OCI-LY7 (cell line): ENCODE measurements around the gene C20orf202. TPM values are rescaled to one million over a fixed set of nuclear protein-coding genes. Genes with fewer than 3 reads are reported as not detected.

ENCODE experiments used
- BruUV-seq: library from RNA; stranded (reverse); fragments of 400-500 nt; replicated peaks from 2 replicates; lab custom pipeline; 2021; lab: Mats Ljungman, UMichigan
- CTCF ChIA-PET: fragments of 300-600 bp; sonication (Branson Sonifier 250); formaldehyde crosslinking; loops from one replicate; lab custom pipeline; 2022; ENCODE audit warnings: antibody characterized with exemption; ENCODE audit not compliant: unreplicated experiment; lab: Charles Lee
- POLR2A ChIA-PET: fragments of 300-600 bp; sonication (Branson Sonifier 250); formaldehyde crosslinking; loops from one replicate; lab custom pipeline; 2022; ENCODE audit warnings: antibody characterized with exemption; lab: Charles Lee
- DNase-seq: peaks from one replicate; pipeline ENCODE4 v3.0.0-alpha.2; 2015; ENCODE audit warnings: low spot score
- H2AFZ ChIP-seq: fragments of 200-600 bp; sonication (generic), shearing (Covaris generic); 2 replicates; pipeline ENCODE4 v1.6.1; 2014; ENCODE audit warnings: mild to moderate bottlenecking, antibody characterized with exemption, low read length, moderate library complexity
- H3K27ac ChIP-seq: fragments of 200-600 bp; sonication (generic); 2 replicates; pipeline ENCODE4 v1.5.1; 2014; ENCODE audit warnings: mixed run types, low read depth, mild to moderate bottlenecking, moderate library complexity, low read length, inconsistent platforms; ENCODE audit not compliant: poor library complexity, severe bottlenecking
- H3K36me3 ChIP-seq: fragments of 200-600 bp; sonication (generic); 2 replicates; pipeline ENCODE4 v1.6.1; 2014; ENCODE audit warnings: mild to moderate bottlenecking, antibody characterized with exemption, low read length, moderate library complexity, mixed read lengths; ENCODE audit not compliant: insufficient read depth
- H3K4me1 ChIP-seq: fragments of 200-600 bp; sonication (generic); 2 replicates; pipeline ENCODE4 v1.5.1; 2014; ENCODE audit warnings: mild to moderate bottlenecking, low read length; ENCODE audit not compliant: insufficient read depth, poor library complexity, severe bottlenecking
- H3K4me2 ChIP-seq: fragments of 200-600 bp; sonication (generic); 2 replicates; pipeline ENCODE4 v1.6.1; 2014; ENCODE audit warnings: mild to moderate bottlenecking, low read length
- H3K4me3 ChIP-seq: fragments of 200-600 bp; sonication (generic); 2 replicates; pipeline ENCODE4 v1.5.1; 2014; ENCODE audit warnings: mild to moderate bottlenecking, low read depth, low read length; ENCODE audit not compliant: poor library complexity, severe bottlenecking
- H3K79me2 ChIP-seq: fragments of 200-600 bp; sonication (generic); 2 replicates; pipeline ENCODE4 v1.6.1; 2016; ENCODE audit warnings: low read depth, mild to moderate bottlenecking, low read length, moderate library complexity, mixed read lengths; ENCODE audit not compliant: insufficient read depth
- H3K9me2 ChIP-seq: fragments of 200-600 bp; sonication (generic); 2 replicates; pipeline ENCODE4 v1.6.1; 2016; ENCODE audit warnings: mild to moderate bottlenecking, low read length, mixed read lengths; ENCODE audit not compliant: insufficient read depth
- H3K9me3 ChIP-seq: fragments of 200-600 bp; sonication (generic); 2 replicates; pipeline ENCODE4 v1.6.1; 2014; ENCODE audit warnings: mild to moderate bottlenecking, mixed run types, low read length, mixed read lengths
- H4K20me1 ChIP-seq: fragments of 200-600 bp; sonication (generic); 2 replicates; pipeline ENCODE4 v1.6.1; 2014; ENCODE audit warnings: mild to moderate bottlenecking, antibody characterized with exemption, low read length, moderate library complexity, mixed read lengths; ENCODE audit not compliant: insufficient read depth
- EZH2phosphoT487 ChIP-seq: fragments of 200-600 bp; sonication (generic); IDR thresholded peaks from 2 replicates; pipeline ENCODE4 v1.6.1; 2018; ENCODE audit warnings: low read depth, borderline replicate concordance, mild to moderate bottlenecking, mixed run types, antibody characterized with exemption, low read length, moderate library complexity, mixed read lengths
- intact Hi-C: fragments of 100-400 bp; cut with micrococcal nuclease; formaldehyde crosslinking; loops from one replicate; pipeline ENCODE4 v1.10.0; 2022; ENCODE audit not compliant: unreplicated experiment
- total RNA-seq, 2 experiments: library from RNA; depleted of rRNA in 1 of 2; stranded (reverse); fragments of >200 nt in 1 of 2; shearing (Covaris generic) in 1 of 2; gene quantifications; 2 replicates each; pipeline ENCODE4 v1.2.3, GENCODE V29; 2014 to 2022
- TF ChIP-seq, protein P1 (sequence below): fragments of 200-600 bp; sonication (generic); conservative IDR thresholded peaks from 2 replicates; pipeline ENCODE4 v1.5.1; 2014; ENCODE audit warnings: mild to moderate bottlenecking, antibody characterized with exemption, low read length, moderate library complexity, mixed read lengths

The C20orf202 gene
- total RNA-seq, 2 experiments from 2014 or later: not detected

DNA sequence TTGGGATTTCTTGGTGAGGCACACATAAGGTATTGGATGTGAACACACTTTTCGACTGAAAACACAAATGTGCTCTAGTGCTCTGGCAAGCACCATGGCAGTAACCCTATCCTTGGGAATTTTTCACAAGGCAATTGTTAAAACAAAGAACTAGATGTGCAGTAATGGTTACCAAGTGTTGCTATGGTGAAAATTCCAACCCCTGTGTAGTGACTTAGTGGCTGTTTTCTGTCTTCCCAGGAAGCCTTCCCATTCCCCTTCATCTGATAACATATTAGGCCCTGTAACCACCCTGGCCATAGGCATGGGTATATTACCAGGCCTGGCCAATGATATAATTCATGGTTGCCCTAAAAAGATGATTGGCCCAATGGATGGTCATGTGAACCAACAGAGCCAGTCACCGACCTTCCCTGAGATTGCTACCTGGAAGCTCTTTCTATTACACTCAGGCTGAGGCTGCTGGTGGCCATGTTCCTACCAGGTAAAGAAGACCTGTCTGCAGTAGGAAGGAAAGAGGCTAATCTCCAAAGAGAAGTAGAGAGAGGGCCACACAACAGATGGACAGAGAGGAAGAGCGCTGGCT is 4.1 kb downstream of the C20orf202 start:
- Histone ChIP-seq H3K4me3 (no peak overlapping the region), H3K79me2 (no peaks in the 10 kb centered on the region), H3K36me3 (no peaks in the 10 kb centered on the region), H2AFZ (no peak overlapping the region), H3K27ac (no peak overlapping the region), H3K9me2 (no peaks in the 10 kb centered on the region), H3K4me1 (no peaks in the 10 kb centered on the region), H4K20me1 (no peaks in the 10 kb centered on the region), H3K4me2 (no peak overlapping the region), H3K9me3 (no peaks in the 10 kb centered on the region)
- DNase-seq: no peak
- ChIA-PET CTCF (no interaction called here), POLR2A (interaction anchor here (0.5 kb wide), 1 partner anchor 1014 kb away, joined by 4 read pairs; no protein-coding TSS in a partner anchor)
- BruUV-seq: no TSS peak
- TF ChIP-seq EZH2phosphoT487: no peak
- TF ChIP-seq, protein P1, sequence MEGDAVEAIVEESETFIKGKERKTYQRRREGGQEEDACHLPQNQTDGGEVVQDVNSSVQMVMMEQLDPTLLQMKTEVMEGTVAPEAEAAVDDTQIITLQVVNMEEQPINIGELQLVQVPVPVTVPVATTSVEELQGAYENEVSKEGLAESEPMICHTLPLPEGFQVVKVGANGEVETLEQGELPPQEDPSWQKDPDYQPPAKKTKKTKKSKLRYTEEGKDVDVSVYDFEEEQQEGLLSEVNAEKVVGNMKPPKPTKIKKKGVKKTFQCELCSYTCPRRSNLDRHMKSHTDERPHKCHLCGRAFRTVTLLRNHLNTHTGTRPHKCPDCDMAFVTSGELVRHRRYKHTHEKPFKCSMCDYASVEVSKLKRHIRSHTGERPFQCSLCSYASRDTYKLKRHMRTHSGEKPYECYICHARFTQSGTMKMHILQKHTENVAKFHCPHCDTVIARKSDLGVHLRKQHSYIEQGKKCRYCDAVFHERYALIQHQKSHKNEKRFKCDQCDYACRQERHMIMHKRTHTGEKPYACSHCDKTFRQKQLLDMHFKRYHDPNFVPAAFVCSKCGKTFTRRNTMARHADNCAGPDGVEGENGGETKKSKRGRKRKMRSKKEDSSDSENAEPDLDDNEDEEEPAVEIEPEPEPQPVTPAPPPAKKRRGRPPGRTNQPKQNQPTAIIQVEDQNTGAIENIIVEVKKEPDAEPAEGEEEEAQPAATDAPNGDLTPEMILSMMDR: no peak
- intact Hi-C loops: no loop called here

DNA sequence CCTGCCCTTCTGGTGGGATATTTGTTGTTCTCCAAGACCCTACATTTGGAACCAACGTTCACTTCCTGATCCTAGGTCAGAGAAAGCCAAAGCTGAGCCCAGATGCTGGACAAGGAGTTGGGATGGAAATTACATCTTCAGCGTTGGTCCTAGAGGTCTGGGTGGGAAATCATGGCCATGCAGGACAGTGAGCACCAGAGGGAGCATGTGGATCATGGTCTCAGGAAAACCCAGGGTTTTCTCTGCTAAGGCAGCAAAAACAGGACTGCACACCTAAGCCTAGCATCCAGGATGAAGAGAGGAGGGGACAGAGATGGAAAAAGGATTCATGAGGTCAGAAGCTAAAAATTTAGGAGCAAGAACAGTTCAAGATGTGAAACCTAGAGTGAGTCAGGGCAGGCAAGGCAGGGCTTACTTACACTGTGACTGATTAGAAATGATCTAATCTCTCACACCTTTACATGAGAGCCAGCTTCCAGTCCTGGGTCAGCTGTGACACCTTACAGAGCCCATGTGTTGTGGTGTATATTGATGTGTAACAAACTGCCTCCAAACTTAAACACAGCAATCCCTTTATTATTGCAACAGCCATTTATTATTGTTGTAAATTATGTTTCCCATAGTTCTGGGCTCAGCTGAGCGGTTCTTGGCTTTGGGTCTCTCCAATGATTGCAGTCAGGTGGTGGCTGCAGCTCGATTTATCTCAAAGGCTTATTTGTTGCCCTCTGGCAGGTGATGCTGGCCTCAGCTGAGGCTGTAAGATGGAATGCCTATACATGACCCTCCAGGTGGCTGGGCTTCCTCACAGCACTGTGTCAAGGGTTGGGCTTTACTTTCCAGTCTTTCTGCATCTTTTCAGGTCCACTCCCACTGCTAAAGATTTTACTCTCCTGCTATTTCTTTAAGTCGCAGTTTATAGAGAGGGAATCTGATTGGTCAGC is 6.5 kb downstream of the C20orf202 start:
- Histone ChIP-seq H3K4me1 (no peaks in the 10 kb centered on the region), H3K9me3 (no peaks in the 10 kb centered on the region), H2AFZ (no peak overlapping the region), H3K36me3 (no peaks in the 10 kb centered on the region), H3K4me2 (no peak overlapping the region), H4K20me1 (no peaks in the 10 kb centered on the region), H3K27ac (no peak overlapping the region), H3K79me2 (no peaks in the 10 kb centered on the region), H3K9me2 (no peaks in the 10 kb centered on the region), H3K4me3 (no peak overlapping the region)
- intact Hi-C loops: loop anchor here (10.0 kb wide), 3 partner anchors 125 to 395 kb away; no protein-coding TSS in a partner anchor
- DNase-seq: no peak
- TF ChIP-seq, protein P1: 0 out of 2 replicates have a peak, but pooled peaks have one; percentile 23
- TF ChIP-seq EZH2phosphoT487: no peak
- POLR2A ChIA-PET: interaction anchor here (0.9 kb wide), 1 partner anchor 45 kb away, joined by 3 read pairs; no protein-coding TSS in a partner anchor
- CTCF ChIA-PET: no interaction called here
- BruUV-seq: no TSS peak
